ENCODE measurements around the gene SDCCAG8. TPM values are rescaled to one million over a fixed set of nuclear protein-coding genes. Genes with fewer than 3 reads are reported as not detected.

The SDCCAG8 gene
- total and polyA plus RNA-seq, 2 experiments from 2014 or later = 28.0 to 66.7 TPM

- peaks cover 30% of the 10 kb centered on the region for H3K4me1 Mint-ChIP-seq
- H3K27ac Mint-ChIP-seq = no peak overlapping the region
- H3K9me3 Mint-ChIP-seq = peaks cover 4% of the 10 kb centered on the region; the same call in 2 of the 3 replicates
- Histone ChIP-seq H3K79me2 (replicated peaks; ENCODE audit: insufficient read depth) (no peaks in the 10 kb centered on the region), H3K4me3 (no peak overlapping the region), H3K9me2 (ENCODE audit: insufficient read depth) (peaks cover 6% of the 10 kb centered on the region), H3K36me3 (ENCODE audit: insufficient read depth) (no peaks in the 10 kb centered on the region), H2AFZ (no peak overlapping the region), H3K27me3 (ENCODE audit: insufficient read depth) (no peaks in the 10 kb centered on the region), H4K20me1 (replicated peaks; ENCODE audit: insufficient read depth) (no peaks in the 10 kb centered on the region), H3F3A (replicated peaks; ENCODE audit: low read depth) (no peaks in the 10 kb centered on the region), H3K27ac (ENCODE audit: low read depth) (no peak overlapping the region), H3K4me2 (no peak overlapping the region), H3K4me1 (ENCODE audit: insufficient read depth) (peaks cover 15% of the 10 kb centered on the region)
- H3K27me3 Mint-ChIP-seq (ENCODE audit: insufficient read depth, low read depth, poor library complexity) = peaks cover 18% of the 10 kb centered on the region
- H3K4me3 Mint-ChIP-seq = no peak overlapping the region
- ATAC-seq (no peak), DNase-seq (ENCODE audit: low spot score) (no peak)
- TF ChIP-seq, protein P1, sequence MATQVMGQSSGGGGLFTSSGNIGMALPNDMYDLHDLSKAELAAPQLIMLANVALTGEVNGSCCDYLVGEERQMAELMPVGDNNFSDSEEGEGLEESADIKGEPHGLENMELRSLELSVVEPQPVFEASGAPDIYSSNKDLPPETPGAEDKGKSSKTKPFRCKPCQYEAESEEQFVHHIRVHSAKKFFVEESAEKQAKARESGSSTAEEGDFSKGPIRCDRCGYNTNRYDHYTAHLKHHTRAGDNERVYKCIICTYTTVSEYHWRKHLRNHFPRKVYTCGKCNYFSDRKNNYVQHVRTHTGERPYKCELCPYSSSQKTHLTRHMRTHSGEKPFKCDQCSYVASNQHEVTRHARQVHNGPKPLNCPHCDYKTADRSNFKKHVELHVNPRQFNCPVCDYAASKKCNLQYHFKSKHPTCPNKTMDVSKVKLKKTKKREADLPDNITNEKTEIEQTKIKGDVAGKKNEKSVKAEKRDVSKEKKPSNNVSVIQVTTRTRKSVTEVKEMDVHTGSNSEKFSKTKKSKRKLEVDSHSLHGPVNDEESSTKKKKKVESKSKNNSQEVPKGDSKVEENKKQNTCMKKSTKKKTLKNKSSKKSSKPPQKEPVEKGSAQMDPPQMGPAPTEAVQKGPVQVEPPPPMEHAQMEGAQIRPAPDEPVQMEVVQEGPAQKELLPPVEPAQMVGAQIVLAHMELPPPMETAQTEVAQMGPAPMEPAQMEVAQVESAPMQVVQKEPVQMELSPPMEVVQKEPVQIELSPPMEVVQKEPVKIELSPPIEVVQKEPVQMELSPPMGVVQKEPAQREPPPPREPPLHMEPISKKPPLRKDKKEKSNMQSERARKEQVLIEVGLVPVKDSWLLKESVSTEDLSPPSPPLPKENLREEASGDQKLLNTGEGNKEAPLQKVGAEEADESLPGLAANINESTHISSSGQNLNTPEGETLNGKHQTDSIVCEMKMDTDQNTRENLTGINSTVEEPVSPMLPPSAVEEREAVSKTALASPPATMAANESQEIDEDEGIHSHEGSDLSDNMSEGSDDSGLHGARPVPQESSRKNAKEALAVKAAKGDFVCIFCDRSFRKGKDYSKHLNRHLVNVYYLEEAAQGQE (IDR thresholded peaks at IDR 0.05; ENCODE audit: unreplicated experiment) = no peak
- TF ChIP-seq ZNF462 (CRISPR knock-in tag; IDR thresholded peaks at IDR 0.05) (no peak), EZH2 (IDR thresholded peaks at IDR 0.05; ENCODE audit: low read depth, unreplicated experiment) (no peak), JUNB (IDR thresholded peaks at IDR 0.05; ENCODE audit: unreplicated experiment) (no peak), STAT1 (IDR thresholded peaks at IDR 0.05; ENCODE audit: unreplicated experiment) (no peak), ETS1 (IDR thresholded peaks at IDR 0.05) (no peak), ZNF331 (CRISPR knock-in tag; IDR thresholded peaks at IDR 0.05; ENCODE audit: low read depth) (no peak), NANOG (IDR thresholded peaks at IDR 0.05; ENCODE audit: borderline replicate concordance) (no peak), ZNF114 (CRISPR knock-in tag; IDR thresholded peaks at IDR 0.05) (no peak), CREB1 (CRISPR knock-in tag; IDR thresholded peaks at IDR 0.05; ENCODE audit: low read depth) (no peak), POLR2AphosphoS5 (IDR thresholded peaks at IDR 0.05; ENCODE audit: low read depth) (no peak), EZH2phosphoT487 (IDR thresholded peaks at IDR 0.05; ENCODE audit: unreplicated experiment) (no peak)
- TF ChIP-seq, protein P2, sequence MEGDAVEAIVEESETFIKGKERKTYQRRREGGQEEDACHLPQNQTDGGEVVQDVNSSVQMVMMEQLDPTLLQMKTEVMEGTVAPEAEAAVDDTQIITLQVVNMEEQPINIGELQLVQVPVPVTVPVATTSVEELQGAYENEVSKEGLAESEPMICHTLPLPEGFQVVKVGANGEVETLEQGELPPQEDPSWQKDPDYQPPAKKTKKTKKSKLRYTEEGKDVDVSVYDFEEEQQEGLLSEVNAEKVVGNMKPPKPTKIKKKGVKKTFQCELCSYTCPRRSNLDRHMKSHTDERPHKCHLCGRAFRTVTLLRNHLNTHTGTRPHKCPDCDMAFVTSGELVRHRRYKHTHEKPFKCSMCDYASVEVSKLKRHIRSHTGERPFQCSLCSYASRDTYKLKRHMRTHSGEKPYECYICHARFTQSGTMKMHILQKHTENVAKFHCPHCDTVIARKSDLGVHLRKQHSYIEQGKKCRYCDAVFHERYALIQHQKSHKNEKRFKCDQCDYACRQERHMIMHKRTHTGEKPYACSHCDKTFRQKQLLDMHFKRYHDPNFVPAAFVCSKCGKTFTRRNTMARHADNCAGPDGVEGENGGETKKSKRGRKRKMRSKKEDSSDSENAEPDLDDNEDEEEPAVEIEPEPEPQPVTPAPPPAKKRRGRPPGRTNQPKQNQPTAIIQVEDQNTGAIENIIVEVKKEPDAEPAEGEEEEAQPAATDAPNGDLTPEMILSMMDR (conservative IDR thresholded peaks at IDR 0.05; ENCODE audit: low read depth in 2 of 2) = no peak
- peaks cover 4% of the 10 kb centered on the region; the same call in 1 of the 3 replicates for H3K36me3 Mint-ChIP-seq (ENCODE audit: low read depth)
These were observed 225.3 kb downstream of the SDCCAG8 start for GRCh38 chr1:243481101-243481500.

Data from GM23338 (cell line).